ENCODE data around the gene MLKL.
"Not testable (repeated sequence)": the region's sequence is repeated elsewhere in the genome, so short reads cannot be mapped to it uniquely, and the experiment has no call there.

The MLKL gene

GRCh38 chr16:74680681-74681080, 20.0 kb downstream of the MLKL start:
- DNase-seq, result no peak
- TF ChIP-seq CTCF (IDR thresholded peaks at IDR 0.05; ENCODE audit: low read depth, low read length), result no peak
- Histone ChIP-seq H3K4me3 (ENCODE audit: low read depth, low read length) (no peak overlapping the region), H3K4me1 (no peaks in the 10 kb centered on the region), H3K27me3 (peaks cover 4% of the 10 kb centered on the region; the same call in 1 of the 2 replicates), H3K36me3 (no peaks in the 10 kb centered on the region), H3K9me3 (no peaks in the 10 kb centered on the region)

- Histone ChIP-seq H3K9me3 (no peaks in the 10 kb centered on the region), H3K4me1 (no peaks in the 10 kb centered on the region), H3K4me3 (ENCODE audit: low read depth, low read length) (no peak overlapping the region), H3K36me3 (no peaks in the 10 kb centered on the region), H3K27me3 (peaks cover 4% of the 10 kb centered on the region; the same call in 1 of the 2 replicates)
- DNase-seq, result no peak
- TF ChIP-seq CTCF (IDR thresholded peaks at IDR 0.05; ENCODE audit: low read depth, low read length), result no peak
Observed at GRCh38 chr16:74679983-74680382, 20.7 kb downstream of the MLKL start.

DNA sequence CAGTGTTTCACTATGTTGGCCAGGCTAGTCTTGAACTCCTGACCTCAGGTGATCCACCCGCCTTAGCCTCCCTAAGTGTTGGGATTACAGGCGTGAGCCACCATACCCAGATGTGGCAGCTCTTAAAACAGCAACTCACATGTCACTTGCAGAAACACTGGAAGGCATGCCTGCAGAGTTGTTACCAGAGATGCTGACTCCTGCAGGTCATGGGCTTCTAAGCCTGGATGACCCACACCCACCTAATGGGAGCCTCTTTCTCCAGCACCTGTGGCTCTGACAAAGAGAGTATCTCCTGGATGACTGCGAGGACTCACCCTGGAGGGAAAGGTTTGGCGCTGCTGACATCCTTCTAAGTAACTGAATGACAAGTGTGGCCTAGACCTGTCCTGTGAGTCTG, 22.8 kb downstream of the MLKL start:
- no peak for DNase-seq
- Histone ChIP-seq H3K4me3 (ENCODE audit: low read depth, low read length) (no peak overlapping the region), H3K9me3 (no peaks in the 10 kb centered on the region), H3K36me3 (no peaks in the 10 kb centered on the region), H3K27me3 (peaks cover 4% of the 10 kb centered on the region; the same call in 1 of the 2 replicates), H3K4me1 (no peaks in the 10 kb centered on the region)
- TF ChIP-seq CTCF (IDR thresholded peaks at IDR 0.05; ENCODE audit: low read depth, low read length), result no peak

DNA sequence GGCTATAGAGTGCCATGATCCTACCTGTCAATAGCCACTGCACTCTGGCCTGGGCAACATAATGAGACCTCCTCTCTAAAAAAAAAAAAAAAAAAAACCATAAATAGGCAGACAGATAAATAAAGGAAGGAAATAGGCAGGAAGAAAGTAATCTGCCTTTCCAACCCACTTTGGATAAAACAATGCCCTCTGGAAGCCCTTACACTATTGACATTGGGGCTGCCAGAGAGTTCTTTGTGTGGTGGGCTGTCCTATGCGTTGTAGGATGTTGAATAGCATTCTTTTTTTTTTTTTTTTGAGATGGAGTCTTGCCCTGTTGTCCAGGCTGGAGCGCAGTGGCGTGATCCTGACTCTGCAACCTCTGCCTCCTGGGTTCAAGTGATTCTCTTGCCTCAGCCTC, 26.8 kb downstream of the MLKL start:
- Histone ChIP-seq H3K36me3 (no peaks in the 10 kb centered on the region), H3K9me3 (no peaks in the 10 kb centered on the region), H3K4me3 (ENCODE audit: low read depth, low read length) (no peak overlapping the region), H3K4me1 (no peaks in the 10 kb centered on the region), H3K27me3 (peaks cover 10% of the 10 kb centered on the region; the same call in 1 of the 2 replicates)
- no peak for TF ChIP-seq CTCF (IDR thresholded peaks at IDR 0.05; ENCODE audit: low read depth, low read length)
- no peak for DNase-seq

GRCh38 chr16:74668877-74669276, 31.8 kb downstream of the MLKL start:
- not testable (repeated sequence) for H3K4me1 ChIP-seq; H3K9me3 ChIP-seq; H3K27me3 ChIP-seq; DNase-seq; H3K4me3 ChIP-seq (ENCODE audit: low read depth, low read length)
- H3K36me3 ChIP-seq, result peaks cover 22% of the 10 kb centered on the region

DNA sequence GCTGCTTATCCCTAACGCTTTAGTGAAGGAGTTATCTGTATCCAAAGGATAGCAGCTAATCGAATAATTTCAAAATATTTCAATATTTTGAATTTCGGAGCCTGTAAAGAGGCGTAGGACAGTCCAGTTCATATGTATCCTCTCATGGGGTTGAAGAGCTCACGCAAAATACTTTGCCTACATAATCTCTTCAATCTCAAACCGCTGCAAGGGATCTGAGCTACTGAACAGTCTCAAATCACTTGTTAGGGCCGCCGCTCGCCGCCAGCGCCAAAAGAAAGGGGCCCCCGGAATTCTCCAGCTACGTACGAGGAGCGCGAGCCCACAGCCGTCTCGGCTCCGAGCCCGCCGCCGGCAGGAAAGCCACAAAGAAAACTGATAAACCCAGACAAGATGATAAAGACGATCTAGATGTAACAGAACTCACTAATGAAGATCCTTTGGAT, 33.4 kb downstream of the MLKL start:
- Histone ChIP-seq H3K9me3 (no peaks in the 10 kb centered on the region), H3K36me3 (peaks cover 38% of the 10 kb centered on the region), H3K27me3 (peaks cover 1% of the 10 kb centered on the region; the same call in 1 of the 2 replicates), H3K4me1 (no peaks in the 10 kb centered on the region), H3K4me3 (ENCODE audit: low read depth, low read length) (peak overlapping the region; percentile 93)
- no peak for TF ChIP-seq CTCF (IDR thresholded peaks at IDR 0.05; ENCODE audit: low read depth, low read length)
- peak; percentile 17 for DNase-seq
